Diencephalon (tissue), 1 donor: ENCODE data around the gene XRN1. TPM values are rescaled to one million over a fixed set of nuclear protein-coding genes. Genes with fewer than 3 reads are reported as not detected.

Source experiments
- small RNA-seq: library from RNA; depleted of rRNA; stranded (forward); fragments of <200 nt; gene quantifications from one replicate; pipeline ENCODE3, GENCODE V24; 2014
- total RNA-seq: library from RNA; depleted of rRNA; stranded (reverse); fragments of >200 nt; gene quantifications from one replicate; pipeline ENCODE4 v1.2.3, GENCODE V29; 2014

Gene XRN1
- total RNA-seq: 61.6 TPM

DNA sequence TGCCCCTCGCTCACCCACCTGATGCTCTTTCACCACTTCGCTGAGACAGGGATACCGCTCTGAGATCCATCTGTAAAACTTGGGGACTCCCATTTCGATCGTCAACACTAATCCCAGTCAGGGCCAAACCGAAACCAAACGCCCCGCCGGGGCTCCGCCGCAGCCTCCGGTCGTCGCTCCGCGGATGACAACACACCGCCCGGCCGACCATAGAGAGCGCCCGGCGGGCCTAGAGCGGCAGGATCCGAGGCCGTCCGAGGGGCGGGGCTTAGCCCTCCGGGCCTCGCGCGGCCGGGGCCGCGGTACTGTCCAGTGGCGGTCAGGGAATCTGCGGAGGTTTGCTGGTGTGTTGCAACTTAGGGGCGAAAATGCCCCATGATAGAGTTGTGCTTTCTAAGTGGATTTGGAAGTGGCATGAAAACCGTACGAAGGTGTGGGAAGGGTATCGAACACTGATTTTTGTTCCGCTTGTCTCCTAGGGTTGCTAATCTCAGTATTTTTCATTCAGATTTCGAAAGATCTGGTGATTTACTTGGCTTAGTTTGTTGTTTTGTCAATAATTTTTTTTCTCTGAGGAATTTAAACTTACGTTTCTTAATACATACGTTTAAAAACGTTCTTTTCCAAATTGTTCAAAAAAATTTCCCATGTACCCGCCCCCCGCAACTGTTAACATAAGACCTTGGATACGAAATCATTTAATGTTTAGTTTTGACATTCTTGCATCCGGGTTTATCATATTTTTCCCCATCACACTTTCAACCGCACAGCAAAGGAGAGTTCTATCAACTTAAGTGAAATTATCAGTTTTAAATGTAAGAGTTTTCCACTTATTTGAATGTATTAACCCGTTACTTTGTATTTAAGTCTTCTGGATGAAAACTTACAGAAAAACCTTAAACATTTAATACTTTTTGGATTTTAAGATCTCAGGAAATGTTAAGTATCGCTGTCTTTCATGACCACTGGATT is at the start of gene XRN1:
XRN1 (minus strand) TSS at position 186 of the 972 bp plus-strand sequence; CDS start at position 93, 93 bp downstream.

Small RNA genes within 50 kb of the gene (small RNA-seq; reads per million reads assigned to genes)
- not detected for gene RNU1-100P
- gene RNU6-1294P: not detected

Other genes starting within 250 kb of the XRN1 start
- gene GK5, start 222.5 kb downstream of the XRN1 start, total RNA-seq: 24.9 TPM
- 33.7 TPM for gene ATR, start 130.7 kb upstream of the XRN1 start, total RNA-seq
- gene PLS1, start 148.4 kb upstream of the XRN1 start, total RNA-seq: 4.6 TPM